DMS53 treated with DMSO at 0.1 percent for 48 hours (cell line): ENCODE results near the gene MAPT.
"Not testable (repeated sequence)": the region's sequence is repeated elsewhere in the genome, so short reads cannot be mapped to it uniquely, and the experiment has no call there.

Experiments used
- DNase-seq: peaks from one replicate; lab custom pipeline; 2025; ENCODE audit not compliant: unreplicated experiment; lab: John Stamatoyannopoulos, UW

Gene MAPT

GRCh38 chr17:45949755-45950320 lies 55.5 kb downstream of the MAPT start:
- DNase-seq = no peak

GRCh38 chr17:45950888-45951287 lies 56.5 kb downstream of the MAPT start:
- DNase-seq = no peak

GRCh38 chr17:45951403-45951802 lies 57.0 kb downstream of the MAPT start:
- DNase-seq = no peak

DNA sequence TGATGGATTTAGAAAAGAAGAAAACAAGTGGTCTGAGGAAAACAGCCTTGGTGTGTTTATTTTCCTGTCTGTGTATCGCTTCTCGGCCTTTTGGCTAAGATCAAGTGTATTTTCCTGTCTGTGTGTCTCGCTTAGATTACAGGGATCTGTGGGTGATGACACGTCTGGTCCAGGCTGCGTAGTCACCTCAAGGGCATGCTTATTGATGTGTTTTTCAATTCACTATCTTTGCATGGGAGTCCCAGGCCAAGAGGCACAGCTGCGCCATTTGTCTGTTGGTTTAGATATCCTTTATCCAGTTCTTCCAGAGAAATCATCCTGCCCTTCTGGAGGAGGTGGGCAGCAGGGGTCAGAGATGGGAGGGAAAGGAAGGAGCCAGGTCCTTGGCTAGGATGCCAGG lies 57.6 kb downstream of the MAPT start:
- DNase-seq = no peak

GRCh38 chr17:45952814-45953320 lies 58.5 kb downstream of the MAPT start:
- no peak for DNase-seq

- no peak for DNase-seq
Observed at GRCh38 chr17:45953561-45953960, 59.2 kb downstream of the MAPT start.

GRCh38 chr17:45954914-45955313 lies 60.6 kb downstream of the MAPT start:
- DNase-seq = no peak

- DNase-seq = no peak
Observed at GRCh38 chr17:45955326-45955725, 61.0 kb downstream of the MAPT start.

DNA sequence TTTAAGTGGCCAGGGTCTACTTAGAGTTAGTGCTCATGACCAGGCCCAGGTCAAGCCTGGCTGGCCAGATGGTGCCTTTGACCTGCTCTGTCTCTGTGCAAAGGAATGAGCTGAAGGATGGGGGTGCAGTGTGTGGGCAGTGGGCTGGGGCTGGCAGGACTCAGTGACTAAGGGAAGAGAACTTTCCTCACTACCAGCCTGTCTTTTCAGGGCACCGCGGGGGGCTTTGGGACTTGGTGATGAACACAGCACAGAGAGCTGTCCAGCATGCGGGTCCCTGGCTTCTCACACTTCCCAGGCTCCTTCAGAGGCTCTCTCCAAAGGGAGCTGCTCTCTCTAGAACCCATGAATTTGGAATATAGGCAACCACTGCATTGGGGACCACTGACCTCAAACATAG lies 61.7 kb downstream of the MAPT start:
- no peak for DNase-seq

- not testable (repeated sequence) for DNase-seq
Observed at GRCh38 chr17:45956746-45957145, 62.4 kb downstream of the MAPT start.

- no peak for DNase-seq
Observed at GRCh38 chr17:45958307-45958706, 64.0 kb downstream of the MAPT start.

DNA sequence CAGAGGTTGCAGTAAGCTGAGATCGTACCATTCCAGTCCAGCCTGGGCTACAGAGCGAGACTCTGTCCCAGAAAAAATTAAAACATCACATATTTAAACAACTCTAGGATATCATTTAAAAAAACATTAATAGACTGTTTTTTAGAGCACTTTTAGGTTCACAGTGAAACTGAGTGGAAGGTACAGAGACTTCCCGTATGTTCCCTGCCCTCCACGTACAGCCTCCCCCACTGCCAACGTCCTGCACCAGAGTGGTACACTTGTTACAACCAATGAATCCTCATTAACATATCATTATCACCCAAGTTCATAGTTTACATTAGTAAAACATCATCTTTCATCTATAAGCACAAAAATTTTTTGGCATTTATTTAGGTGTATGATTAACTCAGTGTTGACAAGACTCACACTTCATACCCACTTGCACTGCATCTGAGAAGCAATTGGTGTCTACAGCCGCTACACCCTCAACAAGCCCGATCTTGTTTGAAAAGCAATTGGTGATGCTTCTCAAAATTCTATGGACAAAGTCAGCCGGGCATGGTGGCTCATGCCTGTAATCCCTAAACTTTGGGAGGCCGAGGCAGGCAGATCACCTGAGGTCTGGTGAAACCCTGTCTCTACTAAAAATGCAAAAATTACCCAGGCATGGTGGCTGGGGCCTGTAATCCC lies 64.8 kb downstream of the MAPT start:
- no peak for DNase-seq

GRCh38 chr17:45960311-45960710 lies 66.0 kb downstream of the MAPT start:
- no peak for DNase-seq

- DNase-seq = no peak
Observed at GRCh38 chr17:45961206-45961605, 66.9 kb downstream of the MAPT start.

- DNase-seq = no peak
Observed at GRCh38 chr17:45962221-45962972, 68.0 kb downstream of the MAPT start.

DNA sequence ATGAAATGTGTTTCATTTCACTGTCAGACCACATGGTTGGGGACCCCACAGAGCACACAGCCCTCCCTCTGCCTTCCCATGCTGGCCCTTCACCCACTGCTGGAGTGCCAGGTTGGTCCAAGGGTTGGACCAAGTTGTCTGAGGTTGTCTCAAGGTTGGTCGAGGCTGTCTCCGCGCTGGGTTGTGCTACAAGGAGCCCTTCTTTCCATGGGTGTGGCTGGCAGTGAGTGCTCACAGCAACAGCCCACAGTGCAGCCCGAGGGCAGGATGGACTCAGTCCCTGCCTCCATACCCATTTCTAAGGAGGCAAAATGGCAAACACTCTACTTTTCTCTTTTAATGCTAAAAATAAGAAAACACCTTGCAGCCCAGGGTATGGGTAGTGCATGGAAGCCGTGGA lies 68.9 kb downstream of the MAPT start:
- DNase-seq = no peak

DNA sequence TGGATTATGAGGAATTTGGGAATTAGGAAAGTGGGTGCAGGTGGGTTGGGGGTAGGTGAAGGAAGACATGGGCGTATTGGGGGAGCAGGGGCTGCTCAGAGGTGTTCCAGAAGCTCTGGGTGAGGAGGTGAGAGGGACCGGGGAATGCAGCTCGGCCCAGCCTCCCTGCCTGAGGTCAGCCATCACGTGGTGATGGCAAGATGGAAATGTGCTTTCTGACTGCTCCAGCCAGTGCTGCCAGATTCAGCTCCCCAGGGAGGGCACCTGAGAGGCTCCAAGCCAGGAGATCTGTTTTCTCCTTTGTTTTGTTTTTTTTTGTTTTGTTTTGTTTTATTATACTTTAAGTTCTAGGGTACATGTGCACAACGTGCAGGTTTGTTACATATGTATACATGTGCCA lies 69.5 kb downstream of the MAPT start:
- DNase-seq = no peak

DNA sequence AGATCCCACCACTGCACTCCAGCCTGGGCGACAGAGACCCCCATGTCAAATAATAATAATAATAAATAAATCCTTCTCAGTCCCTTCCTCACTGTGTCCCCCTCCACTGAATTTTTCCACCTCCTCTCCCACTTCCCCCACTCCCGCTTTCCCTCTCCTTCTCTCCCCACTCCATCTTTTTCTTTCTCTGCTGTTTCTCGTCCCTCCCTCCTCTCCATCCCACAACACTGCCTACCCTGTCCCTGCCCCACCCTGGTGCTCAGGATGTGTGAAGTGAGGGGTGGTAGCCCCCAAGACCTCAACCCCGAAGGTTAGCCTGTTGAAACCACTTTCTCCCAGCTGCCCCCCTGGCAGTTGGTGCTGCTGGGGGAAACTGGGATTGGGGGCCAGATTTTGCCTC lies 70.3 kb downstream of the MAPT start:
- DNase-seq = no peak

DNA sequence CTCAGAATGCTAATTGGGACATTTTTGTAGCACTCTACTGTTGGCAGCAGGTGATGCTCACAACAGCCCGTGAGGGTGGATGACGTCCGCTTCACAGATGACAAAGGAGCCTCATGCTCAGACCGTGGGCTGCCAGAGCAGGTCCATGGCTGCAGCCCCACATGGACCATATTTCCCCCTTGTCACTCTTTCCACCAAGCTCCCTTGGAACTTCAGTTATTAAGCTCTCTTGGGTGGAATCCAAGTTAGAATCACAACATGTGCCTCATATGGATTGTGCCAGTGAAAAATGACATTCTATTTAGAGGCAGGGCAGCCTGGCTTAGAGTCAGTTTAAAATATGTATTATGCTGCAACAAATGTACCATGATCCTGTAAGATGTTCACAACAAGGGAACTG lies 71.5 kb downstream of the MAPT start:
- DNase-seq = no peak

- no peak for DNase-seq
Observed at GRCh38 chr17:45966606-45967280, 72.4 kb downstream of the MAPT start.

DNA sequence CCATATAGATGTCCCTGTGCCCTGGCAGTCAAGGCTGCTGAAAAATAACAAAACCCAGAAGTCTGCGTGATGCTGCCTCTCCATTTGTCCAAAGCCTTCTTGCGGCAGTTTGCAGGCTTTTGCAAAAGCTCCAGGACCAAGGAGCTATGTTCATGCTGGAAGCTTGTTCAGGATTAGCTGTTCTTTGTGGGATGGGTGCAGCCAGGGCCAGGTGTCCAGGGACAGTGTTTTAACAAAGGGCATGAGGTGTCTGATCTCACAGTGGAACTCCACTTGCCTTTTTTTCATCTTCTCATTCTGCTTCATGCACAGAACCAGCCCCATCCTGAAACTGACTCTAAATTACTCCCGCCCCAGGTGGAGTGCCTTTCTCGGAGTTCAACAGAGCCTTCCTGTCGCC lies 73.0 kb downstream of the MAPT start:
- DNase-seq = no peak

GRCh38 chr17:45968732-45969131 lies 74.4 kb downstream of the MAPT start:
- DNase-seq = no peak
